T1000 (cell line): ENCODE measurements around the gene STK26.
"Not testable (repeated sequence)": the region's sequence is repeated elsewhere in the genome, so short reads cannot be mapped to it uniquely, and the experiment has no call there.

ENCODE experiments used
- DNase-seq: peaks from one replicate; lab custom pipeline; 2025; ENCODE audit warnings: mixed read lengths; lab: John Stamatoyannopoulos, UW

Gene STK26

GRCh38 chrX:132094164-132094563 lies 71.1 kb downstream of the STK26 start:
- no peak for DNase-seq

GRCh38 chrX:132098704-132099103 lies 75.6 kb downstream of the STK26 start:
- not testable (repeated sequence) for DNase-seq

- DNase-seq: no peak
Observed at GRCh38 chrX:132101206-132101605, 78.1 kb downstream of the STK26 start.

- no peak for DNase-seq
Observed at GRCh38 chrX:132101799-132102198, 78.7 kb downstream of the STK26 start.

- DNase-seq: no peak
Observed at GRCh38 chrX:132107291-132107690, 84.2 kb downstream of the STK26 start.

- no peak for DNase-seq
Observed at GRCh38 chrX:132114607-132115006, 91.5 kb downstream of the STK26 start.

- no peak for DNase-seq
Observed at GRCh38 chrX:132115792-132116191, 92.7 kb downstream of the STK26 start.

GRCh38 chrX:132118358-132118757 lies 95.3 kb downstream of the STK26 start:
- no peak for DNase-seq

GRCh38 chrX:132119283-132119682 lies 96.2 kb downstream of the STK26 start:
- no peak for DNase-seq

GRCh38 chrX:132119821-132120515 lies 96.9 kb downstream of the STK26 start:
- DNase-seq: no peak

- DNase-seq: no peak
Observed at GRCh38 chrX:132120913-132121312, 97.8 kb downstream of the STK26 start.
